Left hindlimb (tissue), 1 donor: Measurements from ENCODE around the gene HERPUD1.

Source experiments
- DNase-seq: peaks from one replicate; pipeline ENCODE4 v3.0.0-alpha.2; 2018

Gene HERPUD1

GRCh38 chr16:56936491-56936890 is 4.5 kb downstream of the HERPUD1 start:
- DNase-seq, result no peak

DNA sequence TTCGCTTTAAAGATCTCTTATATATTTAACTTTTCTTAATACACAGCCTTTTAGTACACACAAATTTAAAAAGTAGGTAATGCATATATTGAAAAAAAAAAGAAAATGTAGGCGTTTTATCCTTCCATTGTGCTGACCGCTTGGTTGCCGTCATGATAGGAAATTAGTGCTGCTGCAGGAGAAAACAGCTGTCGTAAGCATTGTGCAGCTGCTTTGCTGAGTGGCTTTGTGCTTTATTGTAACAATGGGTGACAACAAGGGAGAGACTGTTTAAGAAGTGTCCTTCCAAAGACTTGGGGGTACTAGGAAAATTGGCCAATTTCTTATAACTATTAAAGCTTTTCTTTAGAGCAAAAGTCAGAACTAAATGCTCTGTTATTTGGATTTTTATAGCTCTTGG is 5.0 kb downstream of the HERPUD1 start:
- no peak for DNase-seq

DNA sequence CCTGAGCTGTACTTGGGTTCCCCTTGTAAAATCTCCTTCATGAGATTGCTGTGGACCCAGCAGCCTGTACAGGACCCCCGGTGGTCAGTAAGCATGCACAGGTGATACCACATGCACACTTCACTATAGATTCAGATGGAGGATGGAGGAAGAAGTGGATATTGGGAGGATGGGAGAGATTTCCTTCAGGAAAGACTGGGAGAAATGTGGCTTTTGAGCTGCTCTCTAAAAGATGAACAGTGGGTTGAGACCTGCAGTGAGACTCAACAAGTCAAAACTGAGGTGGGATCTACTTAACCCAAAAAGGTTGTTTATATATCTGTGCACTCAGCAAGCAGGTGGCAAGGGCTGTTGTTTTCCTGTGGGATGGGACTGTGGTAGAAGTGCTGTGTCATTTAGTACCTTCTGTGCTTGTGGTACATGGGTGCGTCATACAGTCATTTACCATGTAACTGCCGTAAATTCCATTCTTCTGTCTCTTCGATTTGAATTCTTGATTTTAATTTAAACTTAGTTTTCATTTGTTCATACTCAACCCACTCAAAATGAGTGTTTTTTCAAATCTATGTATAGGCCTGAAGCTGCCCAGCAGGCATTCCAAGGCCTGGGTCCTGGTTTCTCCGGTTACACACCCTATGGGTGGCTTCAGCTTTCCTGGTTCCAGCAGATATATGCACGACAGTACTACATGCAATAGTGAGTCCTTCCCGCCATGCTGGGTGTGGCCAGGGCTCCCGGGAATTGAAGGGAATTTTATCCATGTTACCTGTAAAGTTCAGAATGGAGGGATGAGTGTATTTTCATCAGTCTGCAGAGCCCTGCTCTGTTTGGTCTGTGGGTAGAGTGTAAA is 6.9 kb downstream of the HERPUD1 start:
- DNase-seq, result no peak

DNA sequence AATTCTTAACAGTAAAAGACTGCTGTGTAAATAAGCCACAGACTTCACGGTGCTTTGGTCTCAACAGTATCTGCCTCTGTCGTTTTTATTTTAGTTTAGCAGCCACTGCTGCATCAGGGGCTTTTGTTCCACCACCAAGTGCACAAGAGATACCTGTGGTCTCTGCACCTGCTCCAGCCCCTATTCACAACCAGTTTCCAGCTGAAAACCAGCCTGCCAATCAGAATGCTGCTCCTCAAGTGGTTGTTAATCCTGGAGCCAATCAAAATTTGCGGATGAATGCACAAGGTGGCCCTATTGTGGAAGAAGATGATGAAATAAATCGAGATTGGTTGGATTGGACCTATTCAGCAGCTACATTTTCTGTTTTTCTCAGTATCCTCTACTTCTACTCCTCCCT is 7.9 kb downstream of the HERPUD1 start:
- no peak for DNase-seq

DNA sequence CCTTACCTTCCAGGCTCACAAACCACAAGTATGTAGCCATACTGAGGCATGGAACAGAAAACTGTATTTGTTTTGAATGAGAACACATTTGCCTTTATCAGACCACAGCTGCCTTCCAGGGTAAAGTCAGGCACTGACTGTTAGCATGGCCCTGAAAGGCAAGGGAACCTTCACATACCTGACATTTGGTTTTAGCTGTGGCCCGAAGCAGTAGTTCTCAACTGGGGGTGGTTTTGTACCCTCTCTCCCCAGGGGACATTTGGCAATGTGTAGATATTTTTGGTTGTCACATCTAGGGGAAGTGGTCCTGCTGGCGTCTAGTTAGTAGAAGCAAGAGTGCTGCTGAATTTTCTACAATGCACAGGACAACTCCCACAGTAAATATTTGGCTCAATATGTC is 9.2 kb downstream of the HERPUD1 start:
- no peak for DNase-seq

- no peak for DNase-seq
Observed at GRCh38 chr16:56941856-56942331, 10.0 kb downstream of the HERPUD1 start.

GRCh38 chr16:56943761-56944375 is 11.9 kb downstream of the HERPUD1 start:
- no peak for DNase-seq

- DNase-seq, result no peak
Observed at GRCh38 chr16:56944954-56945839, 13.3 kb downstream of the HERPUD1 start.

DNA sequence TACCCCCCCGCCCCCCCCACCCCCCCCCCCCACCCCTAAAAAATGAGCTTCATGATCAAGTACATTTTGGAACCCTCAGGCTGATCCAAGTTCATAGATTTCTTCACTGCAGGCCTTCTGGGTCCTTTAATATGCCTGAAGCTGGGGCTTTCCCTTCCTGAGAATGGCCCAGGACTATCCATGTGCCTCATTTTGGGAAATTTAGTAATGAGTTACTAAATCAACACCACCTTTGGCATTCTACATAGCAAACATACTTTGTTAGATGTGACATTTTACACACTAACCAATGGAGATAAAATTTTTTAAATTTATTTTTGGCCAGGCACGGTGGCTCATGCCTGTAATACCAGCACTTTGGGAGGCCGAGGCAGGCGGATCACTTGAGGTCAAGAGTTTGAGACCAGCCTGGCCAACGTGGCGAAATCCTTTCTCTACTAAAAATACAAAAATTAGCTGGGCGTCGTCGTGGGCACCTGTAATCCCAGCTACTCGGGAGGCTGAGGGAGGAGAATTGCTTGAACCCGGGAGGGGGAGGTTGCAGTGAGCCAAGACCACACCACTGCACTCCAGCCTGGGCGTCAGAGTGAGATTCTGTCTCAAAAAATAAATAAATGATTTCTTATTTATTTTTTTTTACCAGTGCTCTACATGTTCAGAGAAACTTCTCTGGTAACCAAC is 14.0 kb downstream of the HERPUD1 start:
- no peak for DNase-seq

- DNase-seq, result no peak
Observed at GRCh38 chr16:56946767-56947603, 15.0 kb downstream of the HERPUD1 start.

GRCh38 chr16:56947604-56947995 is 15.7 kb downstream of the HERPUD1 start:
- no peak for DNase-seq

DNA sequence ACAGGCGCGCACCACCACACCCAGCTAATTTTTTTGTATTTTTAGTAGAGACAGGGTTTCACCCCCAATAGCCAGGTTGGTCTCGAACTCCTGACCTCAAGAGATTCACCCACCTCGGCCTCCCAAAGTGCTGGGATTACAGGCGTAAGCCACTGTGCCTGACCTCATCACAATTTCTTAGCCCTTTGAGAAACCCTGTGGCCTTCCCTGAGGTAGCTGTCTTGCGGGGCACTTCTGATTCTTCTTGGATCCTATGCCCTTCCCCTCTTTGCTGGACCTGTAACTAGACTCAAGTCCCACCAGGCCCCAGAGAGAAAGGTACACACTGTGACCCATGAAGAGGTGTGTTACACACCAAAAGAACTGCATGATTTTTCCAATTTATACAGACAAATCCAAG is 16.3 kb downstream of the HERPUD1 start:
- DNase-seq, result no peak

GRCh38 chr16:56950051-56950450 is 18.1 kb downstream of the HERPUD1 start:
- no peak for DNase-seq

DNA sequence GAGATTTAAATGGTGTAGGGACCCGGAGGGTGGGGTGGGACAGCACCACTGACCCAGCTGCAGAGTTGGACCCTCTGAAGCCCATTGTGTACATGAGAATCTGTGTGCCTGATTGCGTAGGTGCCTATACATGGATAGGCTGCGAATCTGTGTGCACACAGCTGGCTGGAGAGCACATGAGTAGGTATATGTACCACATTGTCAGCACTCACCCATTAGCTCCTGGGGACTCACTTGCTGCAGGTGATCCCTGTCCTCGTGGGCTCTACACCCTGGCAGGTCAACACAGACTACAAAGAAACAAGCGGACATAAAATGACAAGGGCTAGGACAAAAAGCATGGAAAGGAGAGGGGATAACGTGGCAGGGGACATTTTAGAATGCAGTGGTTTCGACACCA is 18.5 kb downstream of the HERPUD1 start:
- DNase-seq, result no peak

- DNase-seq, result peak; percentile 54
Observed at GRCh38 chr16:56950881-56951771, 19.2 kb downstream of the HERPUD1 start.

DNA sequence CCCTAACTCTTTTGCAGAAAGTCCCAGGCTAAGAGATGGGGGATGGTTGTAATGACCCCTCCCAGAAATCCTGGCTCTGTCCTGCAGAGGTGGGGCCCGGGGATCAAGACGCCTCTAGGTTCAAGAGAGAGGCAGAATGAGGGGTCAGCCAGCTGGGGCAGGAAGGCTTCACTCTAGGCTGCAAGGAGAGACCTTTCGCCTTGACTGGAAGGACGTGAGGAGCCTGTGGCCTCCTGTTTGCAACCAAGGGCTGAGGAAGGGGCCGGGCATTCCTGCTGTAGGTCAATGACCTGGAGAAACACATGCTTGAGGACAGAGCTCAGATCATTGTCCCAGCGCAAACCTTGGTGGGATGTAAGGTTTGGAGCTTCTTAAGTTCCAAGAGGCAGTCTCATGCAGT is 21.1 kb downstream of the HERPUD1 start:
- DNase-seq, result no peak

GRCh38 chr16:56956076-56956475 is 24.1 kb downstream of the HERPUD1 start:
- no peak for DNase-seq

DNA sequence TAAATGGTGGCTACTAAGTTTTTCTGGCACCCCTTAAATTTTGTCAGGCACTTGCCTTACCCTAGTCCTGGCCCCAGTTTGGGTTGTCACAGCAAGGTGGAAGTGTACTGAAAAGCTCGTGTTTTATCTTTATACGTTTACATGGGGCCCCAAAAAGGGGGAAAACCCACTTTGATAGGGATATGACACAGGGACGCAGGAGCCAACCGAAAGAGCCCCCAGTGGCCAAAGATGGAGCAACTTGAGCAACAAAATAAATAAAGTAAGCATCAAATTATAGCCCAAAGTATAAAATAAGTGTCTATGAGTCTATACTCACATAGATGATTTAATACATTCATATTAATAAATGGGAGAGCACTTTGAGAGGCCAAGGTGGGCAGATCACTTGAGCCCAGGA is 24.8 kb downstream of the HERPUD1 start:
- no peak for DNase-seq

DNA sequence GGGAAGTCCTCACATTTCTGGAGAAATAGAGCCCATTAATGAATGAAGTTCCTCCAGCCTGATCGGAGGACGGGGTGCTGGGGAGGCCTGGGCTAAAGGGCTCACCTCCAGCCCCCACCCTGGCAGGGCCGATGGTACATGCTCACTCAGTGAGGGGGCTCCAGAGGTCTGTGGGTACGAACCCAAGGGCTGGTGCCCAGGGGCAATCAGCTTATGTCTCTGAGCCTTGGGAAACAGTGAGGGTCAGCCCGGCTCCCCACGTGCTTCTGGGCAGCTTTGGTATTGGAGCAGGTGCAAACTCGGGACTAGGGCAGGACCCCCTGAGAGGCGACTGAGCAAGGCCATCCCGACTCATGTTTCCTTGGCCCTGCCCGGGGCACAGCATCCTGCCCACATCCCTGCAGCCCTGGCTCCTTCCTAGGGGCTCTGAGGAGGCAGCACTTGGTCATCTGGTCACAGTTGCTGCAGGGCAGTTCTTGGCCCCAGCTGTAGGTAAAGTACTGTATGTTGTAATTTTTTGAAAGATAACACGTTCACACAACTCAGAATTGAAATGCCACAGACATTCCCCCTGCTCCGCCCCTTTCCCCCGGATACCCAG is 28.8 kb downstream of the HERPUD1 start:
- no peak for DNase-seq

- no peak for DNase-seq
Observed at GRCh38 chr16:56961386-56961785, 29.4 kb downstream of the HERPUD1 start.
